Upper lobe of right lung (tissue), 1 donor: ENCODE data around the gene RWDD4. TPM values are rescaled to one million over a fixed set of nuclear protein-coding genes. Genes with fewer than 3 reads are reported as not detected.
A peak's percentile ranks its signal among the peaks of the same experiment; 100 is the strongest.

ENCODE experiments used
- ATAC-seq: fragments of 200-7000 bp; cut with Tn5 transposase; one replicate; pipeline ENCODE4 v1.9.1; 2020; ENCODE audit warnings: mild to moderate bottlenecking, moderate library complexity
- DNase-seq: peaks from one replicate; pipeline ENCODE4 v3.0.0-alpha.2; 2020
- H3K27ac ChIP-seq: fragments of 200-600 bp; one replicate; pipeline ENCODE4 v1.8.0; 2022
- H3K27me3 ChIP-seq: fragments of 200-600 bp; one replicate; pipeline ENCODE4 v1.8.0; 2022; ENCODE audit warnings: mild to moderate bottlenecking
- H3K36me3 ChIP-seq: fragments of 200-600 bp; one replicate; pipeline ENCODE4 v1.8.0; 2022
- H3K4me1 ChIP-seq: fragments of 200-600 bp; one replicate; pipeline ENCODE4 v1.8.0; 2022
- H3K4me3 ChIP-seq: fragments of 200-600 bp; one replicate; pipeline ENCODE4 v1.8.0; 2022; ENCODE audit warnings: mild to moderate bottlenecking
- H3K9me3 ChIP-seq: fragments of 200-600 bp; one replicate; pipeline ENCODE4 v1.8.0; 2022
- intact Hi-C: fragments of 100-400 bp; cut with DNase I; formaldehyde crosslinking; loops from one replicate; pipeline ENCODE4 v1.11.0; 2022
- total RNA-seq: library from RNA; stranded (reverse); fragmentation: NEBNext Ultra II Directional; extraction: Animal tissue kit (Norgen Biotek cat#: 25700); gene quantifications from one replicate; pipeline ENCODE4 v1.2.1, GENCODE V29; 2021
- TF ChIP-seq, protein P1 (sequence below): fragments of 200-600 bp; IDR thresholded peaks from one replicate; pipeline ENCODE4 v1.8.0; 2022; ENCODE audit warnings: antibody characterized with exemption
- donor health status: DM: no; HTN: yes; CAD: no; lungs with severe emphysema.

Gene RWDD4
- total RNA-seq, 1 donor from 2014 or later, result 15.7 TPM

DNA sequence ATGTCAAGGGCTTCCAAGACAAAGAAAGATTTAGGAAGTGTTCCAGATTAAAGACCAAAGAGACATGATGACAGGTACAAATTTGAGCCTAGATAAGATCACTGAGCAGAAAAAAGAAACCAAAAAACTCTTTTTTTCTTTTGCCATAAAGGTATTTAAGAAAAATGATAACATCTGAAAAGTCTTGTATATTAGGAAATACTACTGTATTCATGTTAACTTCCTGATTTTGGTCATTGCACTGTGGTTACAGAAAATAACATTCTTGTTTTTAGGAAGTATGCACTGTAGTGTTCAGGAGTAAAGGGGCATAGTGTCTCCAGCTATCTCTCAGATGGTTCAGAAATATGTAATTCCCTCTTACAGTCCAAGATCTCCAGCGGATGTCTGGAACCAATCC lies 37.1 kb downstream of the RWDD4 start:
- Histone ChIP-seq H3K27ac (no peak overlapping the region), H3K27me3 (no peaks in the 10 kb centered on the region), H3K9me3 (no peaks in the 10 kb centered on the region), H3K4me3 (no peak overlapping the region), H3K36me3 (no peaks in the 10 kb centered on the region), H3K4me1 (peaks cover 4% of the 10 kb centered on the region)
- DNase-seq (no peak), ATAC-seq (peak; percentile 80)
- TF ChIP-seq, protein P1, sequence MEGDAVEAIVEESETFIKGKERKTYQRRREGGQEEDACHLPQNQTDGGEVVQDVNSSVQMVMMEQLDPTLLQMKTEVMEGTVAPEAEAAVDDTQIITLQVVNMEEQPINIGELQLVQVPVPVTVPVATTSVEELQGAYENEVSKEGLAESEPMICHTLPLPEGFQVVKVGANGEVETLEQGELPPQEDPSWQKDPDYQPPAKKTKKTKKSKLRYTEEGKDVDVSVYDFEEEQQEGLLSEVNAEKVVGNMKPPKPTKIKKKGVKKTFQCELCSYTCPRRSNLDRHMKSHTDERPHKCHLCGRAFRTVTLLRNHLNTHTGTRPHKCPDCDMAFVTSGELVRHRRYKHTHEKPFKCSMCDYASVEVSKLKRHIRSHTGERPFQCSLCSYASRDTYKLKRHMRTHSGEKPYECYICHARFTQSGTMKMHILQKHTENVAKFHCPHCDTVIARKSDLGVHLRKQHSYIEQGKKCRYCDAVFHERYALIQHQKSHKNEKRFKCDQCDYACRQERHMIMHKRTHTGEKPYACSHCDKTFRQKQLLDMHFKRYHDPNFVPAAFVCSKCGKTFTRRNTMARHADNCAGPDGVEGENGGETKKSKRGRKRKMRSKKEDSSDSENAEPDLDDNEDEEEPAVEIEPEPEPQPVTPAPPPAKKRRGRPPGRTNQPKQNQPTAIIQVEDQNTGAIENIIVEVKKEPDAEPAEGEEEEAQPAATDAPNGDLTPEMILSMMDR, result no peak
- intact Hi-C loops, result no loop called here

DNA sequence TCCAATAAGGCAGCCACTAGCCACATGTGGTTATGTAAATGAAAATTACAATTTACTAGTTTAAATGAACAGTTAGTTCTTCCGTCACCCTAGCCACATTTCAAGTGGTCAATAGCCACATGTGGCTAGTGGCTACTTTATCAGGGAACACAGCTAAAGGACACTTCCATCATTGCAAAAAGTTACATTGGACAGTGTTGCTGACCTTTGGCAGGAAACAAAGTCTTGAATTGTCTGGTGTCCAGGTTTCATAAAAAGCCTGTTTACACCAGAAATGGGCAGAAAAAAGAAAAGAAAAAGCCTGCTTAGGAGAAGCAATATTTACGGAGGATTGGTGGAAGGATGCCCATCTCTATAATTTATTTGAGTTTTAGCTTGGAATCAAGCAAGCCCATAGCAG lies 38.6 kb downstream of the RWDD4 start:
- H3K4me3 ChIP-seq, result no peak overlapping the region
- DNase-seq (no peak), ATAC-seq (no peak)
- intact Hi-C loops, result no loop called here
- TF ChIP-seq, protein P1, result no peak
- no peaks in the 10 kb centered on the region for H3K9me3 ChIP-seq
- no peaks in the 10 kb centered on the region for H3K36me3 ChIP-seq
- H3K27ac ChIP-seq, result no peak overlapping the region
- no peaks in the 10 kb centered on the region for H3K27me3 ChIP-seq
- H3K4me1 ChIP-seq, result peaks cover 4% of the 10 kb centered on the region

DNA sequence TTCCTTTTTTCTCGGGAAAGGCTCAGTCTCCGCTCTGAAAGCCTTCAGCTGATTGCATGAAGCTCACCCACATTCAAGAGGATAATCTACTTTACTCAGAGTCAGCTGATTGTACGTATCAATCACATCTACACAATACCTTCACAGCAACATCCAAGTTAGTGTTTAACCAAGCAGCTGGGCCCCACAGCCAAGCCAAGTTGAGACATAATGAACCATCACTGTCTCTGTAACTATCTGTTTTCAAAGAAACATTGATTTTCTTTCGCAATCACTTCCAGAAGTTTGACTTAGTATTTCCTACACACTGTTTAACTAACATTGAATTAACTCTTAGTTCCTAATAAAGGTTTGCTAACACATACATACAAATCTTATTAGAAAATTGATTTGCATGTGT lies 40.3 kb downstream of the RWDD4 start:
- TF ChIP-seq, protein P1, result no peak
- H3K4me3 ChIP-seq, result no peak overlapping the region

DNA sequence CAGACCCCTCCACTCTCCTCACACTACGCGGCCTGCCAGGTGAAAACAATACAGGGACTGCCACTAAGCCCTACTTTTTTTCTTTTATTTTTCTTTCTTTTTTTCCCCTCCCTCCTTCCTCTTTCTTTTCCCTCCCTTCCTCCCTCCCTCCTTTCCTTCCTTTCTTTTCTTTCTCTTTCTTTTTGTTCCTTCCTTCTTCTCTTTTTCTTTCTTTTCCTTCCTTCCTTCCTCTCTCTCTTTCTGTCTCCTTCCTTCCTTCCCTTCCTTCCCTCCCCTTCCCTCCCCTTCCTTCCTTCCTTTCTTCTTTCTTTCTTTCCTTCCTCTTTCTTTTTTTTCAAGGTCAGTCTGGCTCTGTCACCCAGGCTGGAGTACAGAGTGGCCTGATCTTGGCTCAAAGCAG lies 41.9 kb downstream of the RWDD4 start:
- no peaks in the 10 kb centered on the region for H3K9me3 ChIP-seq
- H3K4me3 ChIP-seq, result no peak overlapping the region
- intact Hi-C loops, result no loop called here
- DNase-seq (no peak), ATAC-seq (no peak)
- H3K27ac ChIP-seq, result no peak overlapping the region
- no peaks in the 10 kb centered on the region for H3K36me3 ChIP-seq
- TF ChIP-seq, protein P1, result no peak
- H3K4me1 ChIP-seq, result peaks cover 4% of the 10 kb centered on the region
- no peaks in the 10 kb centered on the region for H3K27me3 ChIP-seq

More for the DNA sequence above, 40.3 kb downstream of the RWDD4 start:
- H3K4me1 ChIP-seq, result peaks cover 4% of the 10 kb centered on the region
- DNase-seq, result no peak
- intact Hi-C loops, result no loop called here
- no peaks in the 10 kb centered on the region for H3K27me3 ChIP-seq
- no peaks in the 10 kb centered on the region for H3K9me3 ChIP-seq
- no peaks in the 10 kb centered on the region for H3K36me3 ChIP-seq
- H3K27ac ChIP-seq, result no peak overlapping the region
- ATAC-seq, result no peak

DNA sequence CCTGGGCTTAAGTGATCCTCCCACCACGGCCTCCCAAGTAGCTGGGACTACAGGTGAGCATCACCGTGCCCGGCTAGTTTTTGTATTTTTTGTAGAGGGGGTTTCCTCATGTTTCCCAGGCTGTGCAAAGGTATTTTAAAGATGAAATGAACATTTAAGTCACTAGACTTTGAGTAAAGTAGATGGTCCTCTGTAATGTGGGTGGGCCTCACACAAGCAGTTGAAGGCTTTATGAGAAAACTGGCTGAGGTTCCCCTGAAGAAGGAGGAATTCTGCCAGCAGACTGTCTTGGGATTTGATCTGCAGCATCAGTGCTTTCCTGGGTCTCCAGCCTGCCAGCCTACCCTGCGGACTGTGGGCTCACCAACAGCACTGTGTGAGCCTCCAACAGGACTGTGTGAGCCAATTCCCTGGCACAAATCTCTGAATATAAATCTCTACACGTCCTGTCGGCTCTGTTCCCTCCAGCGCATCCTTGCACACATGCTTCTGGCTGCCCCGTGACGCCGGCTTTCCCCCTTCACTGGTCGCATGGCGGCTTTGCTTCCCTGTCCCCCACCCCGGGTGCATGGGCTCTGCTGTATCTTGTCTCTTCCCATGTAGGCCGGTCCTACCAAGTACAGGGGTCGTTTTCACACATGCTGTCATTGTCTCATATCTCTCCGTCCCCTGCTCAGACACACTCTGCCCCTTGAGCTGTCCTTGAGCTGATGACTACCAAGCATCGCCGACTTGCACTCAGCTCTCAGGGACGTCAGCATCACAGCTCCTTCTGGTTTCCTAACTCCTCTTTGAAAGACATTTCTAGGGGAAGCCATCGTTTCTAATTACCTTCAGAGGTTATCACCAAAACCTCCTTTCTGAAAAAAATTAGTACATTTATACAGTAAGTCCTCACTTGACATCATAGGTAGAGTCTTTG lies 46.4 kb downstream of the RWDD4 start:
- H3K9me3 ChIP-seq, result no peaks in the 10 kb centered on the region
- no peaks in the 10 kb centered on the region for H3K27me3 ChIP-seq
- H3K27ac ChIP-seq, result no peak overlapping the region
- no peak for ATAC-seq
- TF ChIP-seq, protein P1, result no peak
- no peak overlapping the region for H3K4me3 ChIP-seq
- H3K36me3 ChIP-seq, result no peaks in the 10 kb centered on the region
- DNase-seq, result no peak
- intact Hi-C loops, result no loop called here
- peaks cover 6% of the 10 kb centered on the region for H3K4me1 ChIP-seq
